ENCODE measurements around the gene LMOD1.

GRCh38 chr1:201925301-201925567, 21.1 kb downstream of the LMOD1 start:
- TF ChIP-seq CTCF (IDR thresholded peaks at IDR 0.05) (no peak), EZH2 (IDR thresholded peaks at IDR 0.05; ENCODE audit: borderline replicate concordance, insufficient read depth, low read depth, low read length, poor library complexity, severe bottlenecking) (no peak)

Data from B cell (primary cell).